HG03060 (cell line): ENCODE results near the gene SINHCAF.
"Not testable (repeated sequence)": the region's sequence is repeated elsewhere in the genome, so short reads cannot be mapped to it uniquely, and the experiment has no call there.

Source experiments
- ATAC-seq: cut with Tn5 transposase; IDR thresholded peaks from one replicate; pipeline ENCODE4 v1.9.1; 2021; ENCODE audit warnings: low read depth, moderate number of reproducible peaks; ENCODE audit not compliant: unreplicated experiment

SINHCAF gene

DNA sequence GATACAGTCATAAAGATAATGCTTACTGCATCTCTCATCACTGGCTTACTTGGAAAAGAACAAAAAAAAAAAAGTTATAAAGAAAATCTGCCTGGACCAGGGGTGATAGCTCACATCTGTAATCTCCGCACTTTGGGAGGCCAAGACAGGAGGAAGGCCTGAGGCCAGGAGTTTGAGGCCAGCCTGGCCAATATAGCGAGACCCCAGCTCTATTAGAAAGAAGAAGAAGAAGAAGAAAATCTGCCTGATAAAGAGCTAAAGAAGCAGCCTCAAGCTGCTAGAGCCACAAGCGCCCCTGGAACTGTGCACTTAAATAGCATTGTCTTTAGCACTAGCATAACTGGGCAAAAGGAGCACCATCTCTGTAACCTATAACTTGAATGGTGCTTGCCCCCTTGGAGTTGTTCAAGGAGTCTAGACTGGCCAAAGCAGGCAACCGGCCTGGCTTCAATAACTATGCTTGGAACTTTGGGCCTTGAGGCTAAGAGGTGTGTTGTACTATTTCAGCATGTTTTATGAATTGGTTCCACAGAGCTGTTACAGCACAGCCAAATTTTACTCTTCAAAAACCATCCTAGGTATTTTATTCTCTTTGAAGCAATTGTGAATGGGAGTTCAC lies 53.2 kb downstream of the SINHCAF start:
- no peak for ATAC-seq

- no peak for ATAC-seq
Measured at GRCh38 chr12:31267966-31268365, 58.0 kb downstream of the SINHCAF start.

- ATAC-seq, result no peak
Measured at GRCh38 chr12:31265722-31266121, 60.2 kb downstream of the SINHCAF start.

- ATAC-seq, result no peak
Measured at GRCh38 chr12:31263661-31264060, 62.3 kb downstream of the SINHCAF start.

DNA sequence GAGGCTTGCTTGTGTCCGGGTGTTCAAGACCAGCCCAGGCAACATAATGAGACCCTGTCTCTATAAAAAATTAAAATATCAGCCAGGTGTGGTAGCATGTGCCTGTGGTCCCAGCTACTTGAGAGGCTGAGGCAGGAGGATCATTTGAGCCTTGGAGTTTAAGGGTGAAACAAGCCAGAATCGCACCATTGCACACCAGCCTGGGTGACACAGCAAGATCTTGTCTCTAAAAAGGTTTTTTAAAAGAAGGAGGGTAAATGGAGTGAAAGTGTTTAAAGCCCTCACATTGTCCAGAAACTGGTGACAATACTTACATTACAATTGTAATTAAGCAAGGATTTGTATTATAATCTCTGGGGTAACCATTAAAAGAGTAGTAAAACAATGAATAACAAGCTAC lies 64.2 kb downstream of the SINHCAF start:
- ATAC-seq, result no peak

DNA sequence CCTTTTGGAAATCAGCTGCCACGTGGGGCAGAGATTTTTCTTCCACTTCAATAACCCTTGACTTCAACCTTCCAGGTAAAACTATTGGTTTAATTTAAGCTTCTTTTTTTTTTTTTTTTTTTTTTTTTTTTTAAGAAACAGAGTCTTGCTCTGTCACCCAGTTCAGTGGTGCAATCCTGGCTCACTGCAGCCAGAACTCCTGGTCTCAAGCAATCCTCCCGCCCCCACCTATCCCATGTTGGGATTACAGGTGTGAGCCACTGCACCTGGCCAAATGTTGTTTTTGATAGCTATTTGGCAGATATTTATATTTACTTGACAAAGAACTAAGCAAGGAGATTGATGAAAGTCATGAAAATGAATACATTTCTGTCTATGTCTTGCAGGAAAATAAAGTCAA lies 65.1 kb downstream of the SINHCAF start:
- ATAC-seq, result no peak

GRCh38 chr12:31259136-31259886 lies 66.6 kb downstream of the SINHCAF start:
- ATAC-seq, result no peak

DNA sequence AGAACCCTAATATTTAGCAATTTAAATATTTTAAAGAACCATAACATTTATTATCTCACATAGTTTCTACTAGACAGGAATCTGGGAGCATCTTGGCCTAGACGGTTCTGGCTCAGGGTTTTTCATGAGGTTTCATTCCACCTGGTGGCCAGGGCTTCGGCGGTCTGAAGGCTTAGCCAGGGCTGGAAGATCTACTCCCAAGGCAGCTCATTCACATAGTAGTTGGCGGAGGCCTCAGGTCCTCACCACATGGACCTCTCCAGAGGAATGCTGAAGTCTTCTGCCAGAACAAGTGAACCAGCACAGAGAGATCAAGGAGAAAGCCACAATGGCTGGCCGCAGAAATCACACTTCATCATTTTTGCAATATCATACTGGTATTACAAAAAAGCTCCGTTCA lies 68.2 kb downstream of the SINHCAF start:
- no peak for ATAC-seq

DNA sequence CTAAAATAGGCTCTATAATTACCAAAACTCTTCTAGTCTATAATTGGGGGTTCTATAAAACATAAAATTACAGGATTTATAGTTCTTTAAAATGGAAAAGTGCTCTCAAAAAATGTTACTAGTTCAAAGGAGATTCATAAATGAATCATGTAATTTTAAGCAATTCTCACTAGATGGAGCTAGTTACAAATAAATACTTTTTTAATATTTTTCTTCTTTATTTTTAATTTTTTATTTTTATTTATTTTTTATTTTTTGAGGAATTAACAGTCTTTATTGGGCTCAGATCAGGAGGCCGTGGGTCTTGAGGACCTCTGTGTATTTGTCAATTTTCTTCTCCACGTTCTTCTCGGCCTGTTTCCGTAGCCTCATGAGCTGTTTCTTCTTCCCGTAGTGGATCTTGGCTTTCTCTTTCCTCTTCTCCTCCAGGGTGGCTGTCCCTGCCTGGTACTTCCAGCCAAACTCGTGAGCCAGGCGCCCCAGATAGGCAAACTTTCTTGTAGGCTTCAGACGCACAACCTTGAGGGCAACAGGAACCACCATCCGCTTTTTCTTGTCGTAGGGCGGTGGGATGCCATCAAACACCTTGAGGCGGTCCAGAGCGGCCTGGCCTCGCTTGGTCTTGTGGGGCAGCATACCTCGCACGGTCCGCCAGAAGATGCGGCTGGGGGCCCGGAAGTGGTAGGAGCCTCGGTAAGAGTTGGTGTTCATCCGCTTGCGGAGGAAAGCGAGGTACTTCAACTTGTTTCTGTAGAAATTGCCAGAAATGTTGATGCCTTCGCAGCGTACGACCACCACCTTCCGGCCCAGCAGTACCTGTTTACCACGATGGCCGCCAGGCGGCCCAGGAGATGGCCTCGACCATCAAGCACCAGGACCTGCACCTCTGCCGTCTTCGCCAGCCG lies 74.0 kb downstream of the SINHCAF start:
- ATAC-seq, result not testable (repeated sequence)

GRCh38 chr12:31250179-31250578 lies 75.8 kb downstream of the SINHCAF start:
- ATAC-seq, result no peak

GRCh38 chr12:31249356-31249755 lies 76.6 kb downstream of the SINHCAF start:
- no peak for ATAC-seq

DNA sequence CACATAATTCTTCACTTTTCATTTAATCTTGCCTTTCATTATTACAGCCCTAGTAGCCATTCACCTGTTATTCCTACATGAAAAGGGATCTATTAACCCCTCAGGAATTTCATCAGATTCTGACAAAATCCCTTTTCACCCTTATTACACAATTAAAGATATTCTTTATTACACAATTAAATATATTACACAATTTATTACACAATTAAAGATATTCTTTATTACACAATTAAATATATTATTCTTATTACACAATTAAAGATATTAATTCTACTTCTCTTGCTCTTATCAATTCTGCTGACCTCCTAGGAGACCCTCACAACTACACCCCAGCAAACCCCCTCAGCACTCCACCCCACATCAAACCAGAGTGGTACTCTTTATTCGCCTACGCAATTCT lies 77.1 kb downstream of the SINHCAF start:
- ATAC-seq, result no peak

- no peak for ATAC-seq
Measured at GRCh38 chr12:31248337-31248736, 77.6 kb downstream of the SINHCAF start.

- ATAC-seq, result no peak
Measured at GRCh38 chr12:31246470-31246850, 79.5 kb downstream of the SINHCAF start.

GRCh38 chr12:31245822-31246469 lies 80.0 kb downstream of the SINHCAF start:
- ATAC-seq, result no peak

DNA sequence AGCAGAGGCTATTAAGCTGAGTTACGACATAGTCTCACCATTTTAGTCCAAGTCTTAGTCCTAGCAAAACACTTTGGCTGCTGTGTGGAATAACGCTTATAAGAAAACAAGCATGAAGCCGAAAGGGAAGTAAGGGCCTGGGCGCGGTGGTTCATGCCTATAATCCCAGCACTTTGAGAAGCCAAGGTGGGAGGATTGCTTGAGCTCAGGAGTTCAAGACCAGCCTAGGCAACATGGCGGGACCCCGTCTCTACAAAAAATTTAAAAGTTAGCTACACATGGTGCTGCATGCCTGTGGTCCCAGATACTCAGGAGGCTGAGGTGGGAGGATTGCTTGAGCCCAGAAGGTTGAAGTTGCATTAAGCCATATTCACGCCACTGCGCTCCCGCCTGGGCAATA lies 83.5 kb downstream of the SINHCAF start:
- ATAC-seq, result not testable (repeated sequence)

DNA sequence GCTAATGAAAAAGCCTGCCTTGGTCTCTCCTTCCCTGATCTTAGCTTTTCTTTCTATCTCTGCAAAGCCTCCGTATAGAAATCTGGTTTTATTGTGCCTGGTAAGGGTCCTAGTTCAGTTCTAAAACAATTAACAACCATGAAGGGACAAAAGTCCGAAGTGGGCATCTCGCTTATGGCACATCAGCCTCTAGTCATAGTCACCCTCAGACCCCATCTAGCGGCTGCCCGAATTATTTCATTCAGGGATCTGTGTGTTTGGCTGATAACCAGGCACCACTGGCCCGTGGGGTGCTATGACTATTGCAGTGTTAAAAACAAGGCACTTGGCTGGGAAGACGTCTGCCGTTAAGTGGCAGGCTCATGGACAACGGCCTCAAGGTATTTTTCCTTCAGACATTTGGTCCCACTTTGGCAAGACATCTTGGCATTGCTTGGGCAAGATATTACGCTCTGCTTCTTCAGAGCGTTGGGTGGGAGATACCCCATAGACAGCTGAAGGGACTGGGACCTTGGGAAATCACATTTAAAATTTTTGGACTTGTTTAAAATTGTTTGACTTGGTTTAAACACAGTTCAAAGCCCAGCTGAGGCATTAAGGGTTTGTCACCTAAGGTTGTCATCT lies 87.1 kb downstream of the SINHCAF start:
- ATAC-seq, result peak; percentile 87

GRCh38 chr12:31238333-31238732 lies 87.6 kb downstream of the SINHCAF start:
- not testable (repeated sequence) for ATAC-seq

- ATAC-seq, result no peak
Measured at GRCh38 chr12:31236998-31237637, 88.8 kb downstream of the SINHCAF start.

DNA sequence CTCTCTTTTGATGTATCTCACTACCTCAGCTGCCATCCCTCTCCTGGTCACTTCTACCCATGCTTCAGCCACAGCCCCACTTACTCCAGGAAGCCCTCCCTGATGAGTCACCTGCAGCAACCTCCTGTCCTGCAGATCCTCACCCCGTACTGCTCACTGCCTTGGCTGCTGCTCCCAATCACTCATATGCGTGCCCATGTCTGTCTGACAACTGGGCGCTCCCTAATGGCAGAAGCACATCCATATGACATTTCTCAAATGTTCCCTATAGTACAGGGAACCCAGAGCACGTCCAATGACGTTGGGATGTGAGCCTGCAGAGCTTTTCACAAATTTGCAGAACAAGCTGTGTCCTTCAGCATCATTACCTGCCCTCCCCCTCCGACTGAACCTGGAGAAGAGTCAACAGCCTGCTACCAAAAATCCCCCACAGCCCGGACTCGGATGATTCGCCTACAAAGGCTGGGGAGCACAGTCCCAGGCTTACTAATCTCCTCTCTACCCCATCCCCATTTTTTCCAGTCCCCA lies 90.0 kb downstream of the SINHCAF start:
- no peak for ATAC-seq
